Activated T-cell treated with anti-CD3 and anti-CD28 coated beads, Interleukin-2, amount 50 U/mL, for 24 hours (primary cell): ENCODE measurements around the gene TULP4.

ENCODE experiments used
- DNase-seq: peaks from one replicate; pipeline ENCODE4 v3.0.0-alpha.2; 2020
- H3K27ac Mint-ChIP-seq: 2 replicates; pipeline ENCODE4 v1.8.0; 2020; ENCODE audit warnings: mild to moderate bottlenecking, mixed read lengths
- H3K27me3 Mint-ChIP-seq: 2 replicates; pipeline ENCODE4 v1.8.0; 2020; ENCODE audit warnings: mixed read lengths
- H3K36me3 Mint-ChIP-seq: 2 replicates; pipeline ENCODE4 v1.8.0; 2020; ENCODE audit warnings: low read depth, mixed read lengths
- H3K4me1 Mint-ChIP-seq: 2 replicates; pipeline ENCODE4 v1.8.0; 2020; ENCODE audit warnings: low read depth, mixed read lengths
- H3K4me3 Mint-ChIP-seq: 2 replicates; pipeline ENCODE4 v1.8.0; 2020; ENCODE audit warnings: mild to moderate bottlenecking, moderate library complexity, mixed read lengths
- H3K9me3 Mint-ChIP-seq: 2 replicates; pipeline ENCODE4 v1.8.0; 2020; ENCODE audit warnings: mixed read lengths

The TULP4 gene

GRCh38 chr6:158441716-158442215 lies 129.5 kb downstream of the TULP4 start:
- Mint-ChIP-seq H3K27ac (no peak overlapping the region), H3K9me3 (no peaks in the 10 kb centered on the region), H3K27me3 (no peaks in the 10 kb centered on the region), H3K4me1 (no peaks in the 10 kb centered on the region), H3K4me3 (no peak overlapping the region), H3K36me3 (peaks cover 10% of the 10 kb centered on the region)
- DNase-seq: no peak

DNA sequence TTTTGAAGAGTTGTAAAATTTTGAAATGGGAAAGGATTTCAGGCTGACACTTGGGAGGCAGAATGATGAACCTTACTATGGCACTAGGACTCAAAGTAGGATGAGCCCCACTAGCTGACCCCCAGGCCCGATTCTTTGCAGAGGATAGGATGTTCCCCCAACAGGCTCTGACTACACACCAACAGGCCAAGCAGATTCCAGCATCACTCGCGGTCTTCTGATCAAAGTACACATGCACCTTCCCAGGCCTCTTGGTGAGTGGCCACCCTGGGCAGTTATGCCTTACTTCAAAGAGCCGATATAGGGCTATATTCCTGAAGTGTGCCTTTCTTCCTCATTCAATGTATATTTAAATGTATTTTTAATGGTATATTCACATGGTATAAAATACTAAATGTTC lies 130.0 kb downstream of the TULP4 start:
- no peak for DNase-seq
- H3K27me3 Mint-ChIP-seq: no peaks in the 10 kb centered on the region
- no peak overlapping the region for H3K4me3 Mint-ChIP-seq
- no peaks in the 10 kb centered on the region for H3K4me1 Mint-ChIP-seq
- H3K27ac Mint-ChIP-seq: no peak overlapping the region
- no peaks in the 10 kb centered on the region for H3K9me3 Mint-ChIP-seq
- peaks cover 10% of the 10 kb centered on the region for H3K36me3 Mint-ChIP-seq

GRCh38 chr6:158445426-158446085 lies 133.3 kb downstream of the TULP4 start:
- H3K27ac Mint-ChIP-seq: no peak overlapping the region
- no peaks in the 10 kb centered on the region for H3K9me3 Mint-ChIP-seq
- no peaks in the 10 kb centered on the region for H3K4me1 Mint-ChIP-seq
- H3K4me3 Mint-ChIP-seq: no peak overlapping the region
- DNase-seq: no peak
- H3K27me3 Mint-ChIP-seq: no peaks in the 10 kb centered on the region
- H3K36me3 Mint-ChIP-seq: peaks cover 18% of the 10 kb centered on the region

GRCh38 chr6:158448856-158449255 lies 136.6 kb downstream of the TULP4 start:
- Mint-ChIP-seq H3K27ac (no peak overlapping the region), H3K9me3 (no peaks in the 10 kb centered on the region), H3K4me3 (no peak overlapping the region), H3K4me1 (no peaks in the 10 kb centered on the region), H3K36me3 (peaks cover 32% of the 10 kb centered on the region), H3K27me3 (no peaks in the 10 kb centered on the region)
- DNase-seq: no peak

- Mint-ChIP-seq H3K27me3 (no peaks in the 10 kb centered on the region), H3K4me3 (no peak overlapping the region), H3K36me3 (peaks cover 47% of the 10 kb centered on the region), H3K4me1 (no peaks in the 10 kb centered on the region), H3K9me3 (no peaks in the 10 kb centered on the region), H3K27ac (no peak overlapping the region)
- DNase-seq: no peak
Observed at GRCh38 chr6:158452191-158452590, 139.9 kb downstream of the TULP4 start.

DNA sequence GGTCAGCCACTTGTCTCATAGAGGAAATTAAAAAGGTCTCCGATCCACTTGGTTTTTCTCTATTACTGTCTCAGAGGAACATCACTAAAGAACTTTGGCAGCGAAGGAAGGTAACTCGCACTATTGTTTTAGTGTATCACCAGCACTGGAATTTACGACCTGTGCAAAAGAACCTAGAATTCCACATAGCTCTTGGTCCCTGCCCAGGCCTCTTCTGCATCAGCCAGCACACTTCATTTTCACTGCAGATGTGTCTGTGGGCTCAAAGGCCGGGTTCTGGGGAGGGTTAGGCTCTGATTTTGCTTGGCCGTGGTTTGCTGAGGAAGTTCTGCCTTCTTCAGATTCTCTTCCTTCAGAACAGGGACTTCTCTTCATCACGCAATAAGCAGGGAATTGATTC lies 144.9 kb downstream of the TULP4 start:
- peaks cover 66% of the 10 kb centered on the region for H3K36me3 Mint-ChIP-seq
- H3K27me3 Mint-ChIP-seq: no peaks in the 10 kb centered on the region
- no peak for DNase-seq
- no peak overlapping the region for H3K27ac Mint-ChIP-seq
- H3K4me3 Mint-ChIP-seq: no peak overlapping the region
- H3K4me1 Mint-ChIP-seq: peaks cover 9% of the 10 kb centered on the region
- H3K9me3 Mint-ChIP-seq: no peaks in the 10 kb centered on the region

DNA sequence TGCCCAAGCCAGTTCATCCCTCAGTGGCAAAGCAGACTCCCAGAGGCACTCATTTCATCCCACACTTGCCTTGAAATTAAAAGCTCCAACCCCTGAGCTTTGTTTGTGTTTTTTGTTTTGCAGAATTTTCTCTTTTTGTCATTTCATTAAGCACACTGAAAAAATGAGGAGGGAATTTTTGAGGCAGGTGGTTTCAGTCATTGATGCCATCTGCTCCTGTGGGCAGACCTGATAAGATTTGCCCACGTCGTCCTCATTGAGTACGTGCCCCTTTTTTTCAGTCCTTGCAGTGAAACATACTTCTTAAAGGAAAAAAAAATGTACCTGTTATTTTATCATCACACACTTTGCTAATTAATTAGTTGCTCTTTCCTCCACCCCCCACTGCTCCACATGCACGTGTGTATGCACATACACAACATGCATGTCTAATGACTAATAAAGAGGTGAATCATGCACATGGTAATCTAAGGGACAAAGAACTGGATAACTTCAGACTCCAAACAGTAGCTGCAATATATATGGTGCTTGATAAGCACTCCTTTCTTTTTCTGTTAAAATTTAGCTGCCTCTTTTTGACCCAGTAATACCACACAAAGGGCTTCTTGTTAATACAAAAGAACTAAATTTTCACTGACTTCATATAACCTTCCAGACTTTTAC lies 145.5 kb downstream of the TULP4 start:
- H3K4me1 Mint-ChIP-seq: peaks cover 9% of the 10 kb centered on the region
- H3K9me3 Mint-ChIP-seq: no peaks in the 10 kb centered on the region
- DNase-seq: no peak
- no peak overlapping the region for H3K27ac Mint-ChIP-seq
- H3K27me3 Mint-ChIP-seq: no peaks in the 10 kb centered on the region
- H3K36me3 Mint-ChIP-seq: peaks cover 62% of the 10 kb centered on the region
- no peak overlapping the region for H3K4me3 Mint-ChIP-seq

DNA sequence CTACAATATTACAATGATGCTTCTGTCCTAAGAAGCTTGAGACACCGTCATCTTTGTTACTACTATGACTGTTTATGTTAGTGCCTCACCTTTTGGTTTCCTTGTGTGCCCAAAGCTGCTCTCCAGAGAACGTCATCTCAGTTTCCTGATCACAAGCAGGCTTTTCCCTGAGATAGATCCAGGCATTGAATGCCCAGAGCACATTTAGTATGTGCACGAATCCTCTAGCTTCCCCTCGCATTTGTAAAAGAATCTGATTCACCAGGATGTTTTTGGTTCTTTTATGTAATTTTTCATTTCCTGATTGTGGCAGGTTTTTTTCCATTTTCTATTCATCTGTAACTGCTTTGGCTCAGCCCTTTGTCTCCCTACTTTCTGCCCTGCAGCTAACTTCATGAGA lies 147.5 kb downstream of the TULP4 start:
- DNase-seq: no peak
- H3K9me3 Mint-ChIP-seq: no peaks in the 10 kb centered on the region
- peaks cover 9% of the 10 kb centered on the region for H3K4me1 Mint-ChIP-seq
- peaks cover 71% of the 10 kb centered on the region for H3K36me3 Mint-ChIP-seq
- H3K4me3 Mint-ChIP-seq: no peak overlapping the region
- H3K27ac Mint-ChIP-seq: no peak overlapping the region
- no peaks in the 10 kb centered on the region for H3K27me3 Mint-ChIP-seq

GRCh38 chr6:158460602-158461169 lies 148.4 kb downstream of the TULP4 start:
- peaks cover 78% of the 10 kb centered on the region for H3K36me3 Mint-ChIP-seq
- H3K27ac Mint-ChIP-seq: peak overlapping the region; percentile 9
- H3K4me1 Mint-ChIP-seq: peaks cover 9% of the 10 kb centered on the region
- H3K4me3 Mint-ChIP-seq: no peak overlapping the region
- no peaks in the 10 kb centered on the region for H3K9me3 Mint-ChIP-seq
- H3K27me3 Mint-ChIP-seq: no peaks in the 10 kb centered on the region
- no peak for DNase-seq

DNA sequence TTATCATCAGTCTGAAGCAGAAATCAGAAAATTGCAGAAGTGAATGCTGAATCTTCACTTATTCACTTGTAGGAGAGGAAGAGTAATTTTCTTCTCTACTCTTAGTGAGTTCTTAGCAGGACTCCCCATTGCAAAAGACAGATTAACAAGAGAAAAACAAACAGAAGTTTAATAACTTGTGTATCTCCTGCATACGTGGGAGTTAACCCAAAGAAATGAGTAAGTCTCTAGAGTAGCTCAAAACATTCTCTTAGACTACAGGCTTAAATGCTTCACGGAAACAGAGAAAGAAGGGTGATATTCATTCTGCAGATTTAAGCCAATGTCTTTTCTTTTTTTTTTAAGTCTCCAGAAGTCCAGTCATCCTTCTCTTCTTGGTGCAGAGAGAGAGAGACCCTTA lies 149.7 kb downstream of the TULP4 start:
- no peaks in the 10 kb centered on the region for H3K9me3 Mint-ChIP-seq
- peaks cover 79% of the 10 kb centered on the region for H3K36me3 Mint-ChIP-seq
- H3K4me1 Mint-ChIP-seq: peaks cover 9% of the 10 kb centered on the region
- H3K27me3 Mint-ChIP-seq: no peaks in the 10 kb centered on the region
- no peak overlapping the region for H3K4me3 Mint-ChIP-seq
- DNase-seq: no peak
- H3K27ac Mint-ChIP-seq: no peak overlapping the region

GRCh38 chr6:158464483-158464882 lies 152.2 kb downstream of the TULP4 start:
- Mint-ChIP-seq H3K27me3 (no peaks in the 10 kb centered on the region), H3K9me3 (no peaks in the 10 kb centered on the region), H3K4me3 (no peak overlapping the region), H3K4me1 (peaks cover 9% of the 10 kb centered on the region), H3K27ac (no peak overlapping the region), H3K36me3 (peaks cover 70% of the 10 kb centered on the region)
- DNase-seq: no peak

GRCh38 chr6:158465257-158465656 lies 153.0 kb downstream of the TULP4 start:
- H3K36me3 Mint-ChIP-seq: peaks cover 69% of the 10 kb centered on the region
- H3K4me3 Mint-ChIP-seq: no peak overlapping the region
- H3K27me3 Mint-ChIP-seq: no peaks in the 10 kb centered on the region
- no peak for DNase-seq
- H3K27ac Mint-ChIP-seq: no peak overlapping the region
- peaks cover 4% of the 10 kb centered on the region for H3K4me1 Mint-ChIP-seq
- no peaks in the 10 kb centered on the region for H3K9me3 Mint-ChIP-seq

- H3K36me3 Mint-ChIP-seq: peaks cover 66% of the 10 kb centered on the region
Observed at GRCh38 chr6:158465747-158466146, 153.5 kb downstream of the TULP4 start.

GRCh38 chr6:158467923-158468322 lies 155.7 kb downstream of the TULP4 start:
- no peaks in the 10 kb centered on the region for H3K4me1 Mint-ChIP-seq
- no peak for DNase-seq
- H3K27ac Mint-ChIP-seq: no peak overlapping the region
- peaks cover 52% of the 10 kb centered on the region for H3K36me3 Mint-ChIP-seq
- no peaks in the 10 kb centered on the region for H3K9me3 Mint-ChIP-seq
- no peaks in the 10 kb centered on the region for H3K27me3 Mint-ChIP-seq
- H3K4me3 Mint-ChIP-seq: no peak overlapping the region

More at GRCh38 chr6:158465747-158466146, 153.5 kb downstream of the TULP4 start:
- Mint-ChIP-seq H3K27ac (no peak overlapping the region), H3K27me3 (no peaks in the 10 kb centered on the region), H3K4me3 (no peak overlapping the region), H3K4me1 (peaks cover under 1% of the 10 kb centered on the region), H3K9me3 (no peaks in the 10 kb centered on the region)
- DNase-seq: no peak

DNA sequence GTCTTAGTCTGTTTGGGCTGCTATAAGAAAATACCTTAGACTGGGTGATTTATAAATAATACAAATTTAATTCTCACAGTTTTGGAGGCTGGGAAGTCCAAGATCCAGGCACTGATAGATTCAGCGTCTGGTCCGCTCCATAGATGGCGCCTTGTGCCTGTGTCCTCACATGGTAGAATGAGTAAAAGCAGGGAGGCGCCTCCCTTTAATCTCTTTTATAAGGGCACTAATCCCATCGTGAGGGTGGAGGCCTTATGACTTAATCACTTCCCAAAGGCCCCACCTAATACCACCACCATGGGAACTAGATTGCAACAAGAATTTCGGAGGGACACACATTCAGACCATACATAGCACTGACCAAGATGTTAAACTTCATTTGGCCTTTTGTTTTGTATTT lies 156.4 kb downstream of the TULP4 start:
- Mint-ChIP-seq H3K27ac (no peak overlapping the region), H3K27me3 (no peaks in the 10 kb centered on the region), H3K36me3 (peaks cover 47% of the 10 kb centered on the region), H3K4me3 (no peak overlapping the region), H3K4me1 (no peaks in the 10 kb centered on the region), H3K9me3 (no peaks in the 10 kb centered on the region)
- DNase-seq: no peak
